Fibroblast of skin of back (primary cell): ENCODE measurements around the gene CDK5RAP1.

Experiments used
- DNase-seq: peaks from one replicate; pipeline ENCODE4 v3.0.0-alpha.2; 2013

CDK5RAP1 gene

GRCh38 chr20:33377366-33377765, 24.0 kb downstream of the CDK5RAP1 start:
- DNase-seq, result no peak

GRCh38 chr20:33373735-33374605, 27.3 kb downstream of the CDK5RAP1 start:
- peak; percentile 80 for DNase-seq

- no peak for DNase-seq
These were observed 28.3 kb downstream of the CDK5RAP1 start for GRCh38 chr20:33372993-33373441.

GRCh38 chr20:33370291-33370690, 31.0 kb downstream of the CDK5RAP1 start:
- no peak for DNase-seq

- peak; percentile 7 for DNase-seq
These were observed 38.4 kb downstream of the CDK5RAP1 start for GRCh38 chr20:33362898-33363297.

- no peak for DNase-seq
These were observed 41.7 kb downstream of the CDK5RAP1 start for GRCh38 chr20:33359399-33360261.

- no peak for DNase-seq
These were observed 48.3 kb downstream of the CDK5RAP1 start for GRCh38 chr20:33353013-33353402.

GRCh38 chr20:33352258-33353012, 48.9 kb downstream of the CDK5RAP1 start:
- DNase-seq, result no peak

GRCh38 chr20:33351696-33352095, 49.6 kb downstream of the CDK5RAP1 start:
- peak; percentile 37 for DNase-seq

GRCh38 chr20:33349493-33349892, 51.8 kb downstream of the CDK5RAP1 start:
- no peak for DNase-seq

GRCh38 chr20:33348136-33348937, 53.0 kb downstream of the CDK5RAP1 start:
- no peak for DNase-seq

GRCh38 chr20:33345342-33345741, 56.0 kb downstream of the CDK5RAP1 start:
- no peak for DNase-seq

- no peak for DNase-seq
These were observed 57.8 kb downstream of the CDK5RAP1 start for GRCh38 chr20:33343521-33343920.

GRCh38 chr20:33339515-33340058, 61.7 kb downstream of the CDK5RAP1 start:
- no peak for DNase-seq

- DNase-seq, result no peak
These were observed 62.7 kb downstream of the CDK5RAP1 start for GRCh38 chr20:33338467-33339258.

- no peak for DNase-seq
These were observed 63.7 kb downstream of the CDK5RAP1 start for GRCh38 chr20:33337531-33338165.

- no peak for DNase-seq
These were observed 64.2 kb downstream of the CDK5RAP1 start for GRCh38 chr20:33337119-33337518.

- no peak for DNase-seq
These were observed 64.9 kb downstream of the CDK5RAP1 start for GRCh38 chr20:33336375-33336774.

- DNase-seq, result no peak
These were observed 67.2 kb downstream of the CDK5RAP1 start for GRCh38 chr20:33334111-33334510.

- no peak for DNase-seq
These were observed 67.7 kb downstream of the CDK5RAP1 start for GRCh38 chr20:33333616-33334015.
